Muscle of arm (tissue), 14 donors: Measurements from ENCODE around the gene ZMAT1. TPM values are rescaled to one million over a fixed set of nuclear protein-coding genes. Genes with fewer than 3 reads are reported as not detected.
"Not testable (repeated sequence)": the region's sequence is repeated elsewhere in the genome, so short reads cannot be mapped to it uniquely, and the experiment has no call there.

Source experiments
- DNase-seq: peaks from one replicate; pipeline ENCODE4 v3.0.0-alpha.2; 2013
- long read RNA-seq, 11 donors: transcript quantifications; one replicate each; lab custom pipeline, GENCODE V29; 2026
- polyA plus RNA-seq, 12 donors: library from polyadenylated mRNA; unstranded; fragments of 120-200 nt; gene quantifications; one replicate each; pipeline ENCODE4 v1.2.1, GENCODE V29; 2013; ENCODE audit not compliant: insufficient read length in 12 of 12

The ZMAT1 gene
- polyA plus RNA-seq: 10 to 100 TPM in 1 of 12 donors, 1 to 10 TPM in 10, not detected in 1; 2.7 to 10.3 (median 5.6) TPM
- long read RNA-seq, donor 1, full-length matches to known transcripts: 1 of 1 reads
- long read RNA-seq, donor 1, partial matches to known transcripts: 0 of 1 reads
- long read RNA-seq, donor 1, other reads (novel, unspliced or antisense): 0 of 1 reads
- long read RNA-seq, donor 2: 0 reads
- long read RNA-seq, donor 3, full-length matches to known transcripts: 3 of 3 reads
- long read RNA-seq, donor 3, partial matches to known transcripts: 0 of 3 reads
- long read RNA-seq, donor 3, other reads (novel, unspliced or antisense): 0 of 3 reads
- long read RNA-seq, donor 4, full-length matches to known transcripts: 1 of 1 reads
- long read RNA-seq, donor 4, partial matches to known transcripts: 0 of 1 reads
- long read RNA-seq, donor 4, other reads (novel, unspliced or antisense): 0 of 1 reads
- long read RNA-seq, donor 5, full-length matches to known transcripts: 1 of 1 reads
- long read RNA-seq, donor 5, partial matches to known transcripts: 0 of 1 reads
- long read RNA-seq, donor 5, other reads (novel, unspliced or antisense): 0 of 1 reads
- long read RNA-seq, donor 6: 0 reads
- long read RNA-seq, donor 7, full-length matches to known transcripts: 2 of 2 reads
- long read RNA-seq, donor 7, partial matches to known transcripts: 0 of 2 reads
- long read RNA-seq, donor 7, other reads (novel, unspliced or antisense): 0 of 2 reads
- long read RNA-seq, donor 8, full-length matches to known transcripts: 2 of 2 reads
- long read RNA-seq, donor 8, partial matches to known transcripts: 0 of 2 reads
- long read RNA-seq, donor 8, other reads (novel, unspliced or antisense): 0 of 2 reads
- long read RNA-seq, donor 9: 0 reads
- long read RNA-seq, donor 10, full-length matches to known transcripts: 2 of 2 reads
- long read RNA-seq, donor 10, partial matches to known transcripts: 0 of 2 reads
- long read RNA-seq, donor 10, other reads (novel, unspliced or antisense): 0 of 2 reads
- long read RNA-seq, donor 11, full-length matches to known transcripts: 2 of 2 reads
- long read RNA-seq, donor 11, partial matches to known transcripts: 0 of 2 reads
- long read RNA-seq, donor 11, other reads (novel, unspliced or antisense): 0 of 2 reads

DNA sequence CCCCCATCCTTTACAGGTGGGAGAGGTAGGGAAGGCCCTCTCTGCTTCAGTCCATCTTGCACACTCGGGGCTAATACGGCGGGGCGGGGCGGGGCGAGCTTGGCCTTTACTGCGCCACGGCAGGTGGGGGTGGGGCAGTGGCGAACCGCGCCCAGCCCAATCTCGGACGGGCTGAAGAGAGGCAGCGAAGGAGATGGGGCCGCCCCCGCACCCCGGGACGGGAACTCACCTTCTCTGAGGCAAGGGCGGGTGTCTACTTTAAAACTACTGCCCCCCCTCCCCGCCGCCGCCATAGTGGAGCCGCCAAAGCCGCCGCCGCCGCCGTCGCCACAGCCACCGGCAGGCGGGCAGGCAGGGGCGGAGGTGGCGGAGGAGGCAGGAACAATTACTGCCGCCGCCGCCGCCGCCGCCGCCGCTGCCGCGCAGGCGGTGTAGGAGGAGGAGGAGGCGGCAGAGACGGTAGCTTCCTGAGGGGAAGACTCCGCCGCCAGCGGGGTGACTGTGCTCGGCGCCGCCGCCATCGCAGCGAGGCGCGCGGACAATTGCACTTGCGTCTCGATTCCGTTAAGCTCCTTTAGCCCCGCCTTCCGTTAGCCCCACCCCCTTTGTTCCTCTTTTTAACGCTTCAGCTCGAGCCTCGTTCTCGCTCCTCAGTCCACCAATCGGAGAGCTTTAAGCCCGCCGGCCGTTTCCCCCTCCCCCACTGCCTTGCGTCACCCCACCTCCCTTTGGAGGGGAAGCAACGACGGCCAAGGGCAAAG is at the start of gene ZMAT1:
Gene ZMAT1, minus strand, starts transcription at position 540 of the 761 bp plus-strand sequence. Its CDS starts 19 bp downstream, at position 521.
- DNase-seq: peak; percentile 86

DNA sequence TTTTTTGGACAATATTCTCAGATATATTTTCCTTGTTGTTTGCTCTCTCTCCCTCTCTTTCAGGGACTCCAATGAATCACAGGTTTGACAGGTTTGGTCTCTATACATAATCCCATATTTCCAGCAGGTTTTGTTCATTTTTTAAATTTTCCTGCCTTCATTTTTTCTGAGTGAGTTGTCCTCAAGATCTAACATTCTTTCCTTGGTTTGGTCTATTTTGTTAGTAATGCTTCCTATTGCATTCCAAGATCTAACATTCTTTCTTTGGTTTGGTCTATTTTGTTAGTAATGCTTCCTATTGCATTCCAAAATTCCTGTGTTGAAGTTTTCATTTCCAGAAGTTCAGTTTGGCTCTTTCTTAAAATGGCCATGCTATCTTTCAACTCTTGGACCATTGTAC is 45.3 kb upstream of the ZMAT1 start:
- DNase-seq: no peak

DNA sequence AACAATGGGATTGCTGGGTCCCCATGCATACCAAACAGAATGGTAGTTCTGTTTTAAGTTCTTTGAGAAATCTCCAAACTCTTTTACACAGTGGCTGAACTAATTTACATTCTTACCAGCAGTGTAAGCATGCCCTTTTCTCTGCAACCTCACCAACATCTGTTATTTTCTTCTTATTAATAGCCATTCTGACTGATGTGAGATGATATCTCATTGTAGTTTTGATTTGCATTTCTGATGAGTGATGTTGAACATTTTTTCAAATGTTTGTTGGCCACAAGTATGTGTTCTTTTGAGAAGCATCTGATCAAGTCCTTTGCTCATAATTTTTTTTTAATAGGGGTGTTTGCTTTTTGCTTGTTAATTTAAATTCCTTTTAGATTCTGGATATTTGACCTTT is 41.2 kb upstream of the ZMAT1 start:
- no peak for DNase-seq

DNA sequence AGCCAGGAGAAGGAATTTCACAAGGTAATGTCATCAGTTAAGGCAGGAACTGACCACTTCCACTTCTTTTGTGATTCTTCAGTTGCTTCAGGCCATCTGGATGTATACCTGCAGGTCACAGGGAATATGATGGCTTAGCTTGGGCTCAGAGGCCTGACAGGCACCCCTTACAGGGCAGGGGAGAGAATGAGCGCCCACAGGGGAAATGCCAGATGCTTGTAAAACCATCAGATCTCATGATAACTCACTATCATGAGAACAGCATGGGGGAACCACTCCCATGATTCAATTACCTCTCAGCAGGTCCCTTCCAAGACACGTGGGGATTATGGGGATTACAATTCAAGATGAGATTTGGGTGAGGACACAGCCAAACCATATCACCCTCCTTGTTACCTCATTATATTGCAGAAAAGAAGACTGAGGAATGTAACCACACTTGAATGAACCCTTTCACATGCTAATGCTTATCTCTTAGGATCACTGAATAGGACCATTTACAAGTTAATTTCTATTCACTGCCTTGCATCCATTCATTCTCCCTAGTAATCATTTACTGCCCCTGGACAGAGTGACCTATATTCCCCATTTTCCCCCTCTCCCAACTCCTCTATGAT is 33.2 kb upstream of the ZMAT1 start:
- DNase-seq: not testable (repeated sequence)

- no peak for DNase-seq
Measured at GRCh38 chrX:101958139-101958538, 26.3 kb upstream of the ZMAT1 start.

- DNase-seq: no peak
Measured at GRCh38 chrX:101957174-101957573, 25.3 kb upstream of the ZMAT1 start.

GRCh38 chrX:101956556-101956955 is 24.7 kb upstream of the ZMAT1 start:
- no peak for DNase-seq

DNA sequence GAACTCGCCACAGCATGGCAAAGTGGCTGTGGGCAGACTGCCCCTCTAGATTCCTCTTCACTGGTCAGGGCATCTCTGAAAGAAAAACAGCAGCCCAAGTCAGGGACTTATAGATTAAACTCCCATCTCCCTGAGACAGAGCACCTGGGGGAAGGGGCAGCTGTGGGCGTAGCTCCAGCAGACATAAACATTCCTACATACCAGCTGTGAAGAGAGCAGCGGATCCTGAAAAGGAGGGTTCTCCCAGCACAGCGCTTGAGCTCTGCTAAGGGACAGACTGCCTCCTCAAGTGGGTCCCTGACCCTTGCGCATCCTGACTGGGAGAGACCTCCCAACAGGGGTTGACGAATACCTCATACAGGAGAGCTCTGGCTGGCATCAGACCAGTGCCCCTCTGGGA is 18.8 kb upstream of the ZMAT1 start:
- no peak for DNase-seq

DNA sequence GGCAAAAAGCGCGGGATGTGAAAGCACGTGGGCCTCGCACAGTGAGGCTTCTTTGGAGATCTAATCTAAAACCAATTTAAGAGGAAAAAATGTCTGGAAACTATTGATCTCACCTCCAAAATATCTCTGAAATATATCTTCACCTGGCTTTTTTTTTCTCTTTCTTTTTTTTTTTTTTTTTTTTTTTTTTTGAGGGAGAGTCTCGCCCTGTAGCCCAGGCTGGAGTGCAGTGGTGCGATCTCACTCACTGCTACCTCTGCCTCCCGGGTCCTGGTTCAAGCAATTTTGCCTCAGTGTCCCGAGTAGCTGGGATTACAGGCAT is 383 bp upstream of the ZMAT1 start:
- DNase-seq: no peak

DNA sequence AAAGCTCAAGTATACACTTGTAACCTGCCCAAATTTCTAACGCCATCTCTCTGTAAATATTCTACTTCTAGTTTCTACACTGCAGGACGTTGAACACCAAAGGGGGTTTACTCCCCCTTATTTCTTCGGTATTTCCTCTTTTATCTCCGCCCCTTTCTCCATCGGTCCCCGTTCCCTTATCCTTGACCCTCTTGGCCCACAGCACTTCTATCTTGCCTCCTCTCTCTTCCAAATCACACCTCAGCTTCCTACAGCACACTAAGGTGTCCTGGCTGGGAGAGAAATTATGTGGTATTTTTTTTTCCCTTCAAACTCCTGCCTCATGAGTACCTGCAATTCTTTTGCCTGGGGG is 715 bp downstream of the ZMAT1 start:
- DNase-seq: peak; percentile 6

DNA sequence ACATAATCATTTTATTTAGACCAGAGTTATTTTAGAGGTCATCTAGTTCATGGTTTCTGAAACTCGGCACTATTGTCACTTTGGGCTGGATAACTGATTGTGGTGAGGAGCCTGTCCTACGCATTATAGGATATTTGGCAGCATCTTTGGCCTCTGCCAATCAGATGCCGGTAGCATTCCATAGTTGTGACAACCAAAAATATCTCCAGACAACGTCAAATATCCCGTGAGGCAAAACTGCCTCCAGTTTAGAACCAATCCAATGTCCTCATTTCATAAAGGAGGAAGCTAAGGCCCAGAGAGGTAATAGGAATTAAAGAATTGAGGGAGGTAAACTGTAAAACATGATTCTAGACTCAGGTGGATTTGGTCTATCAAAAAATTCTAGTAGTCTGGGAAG is 6.1 kb downstream of the ZMAT1 start:
- no peak for DNase-seq

GRCh38 chrX:101918751-101919150 is 13.1 kb downstream of the ZMAT1 start:
- DNase-seq: no peak

- DNase-seq: no peak
Measured at GRCh38 chrX:101906136-101906796, 25.6 kb downstream of the ZMAT1 start.

DNA sequence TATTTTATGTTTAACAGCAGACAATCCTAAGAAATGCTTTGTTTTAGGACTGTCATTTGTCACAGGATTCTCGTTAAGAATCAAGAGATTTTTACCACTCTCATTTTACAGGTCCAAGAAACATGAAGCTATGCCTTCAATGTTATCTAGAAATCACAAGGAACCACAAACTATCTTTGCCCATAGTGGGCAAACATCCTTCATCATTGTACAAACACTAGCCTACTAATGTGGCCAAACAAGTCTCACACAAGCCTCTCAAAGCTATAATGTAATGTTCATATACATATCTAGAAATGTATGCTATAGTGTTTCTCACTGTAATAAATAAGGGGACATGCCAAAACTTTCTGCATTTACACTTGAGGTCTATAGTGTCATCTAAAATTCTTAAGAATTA is 26.8 kb downstream of the ZMAT1 start:
- DNase-seq: no peak

Other genes starting within 250 kb of the ZMAT1 start
- gene TCEAL2, start 193.7 kb upstream of the ZMAT1 start, polyA plus RNA-seq: 1 to 10 TPM in 4 of 12 donors, under 1 TPM in 6, not detected in 2; 0.46 to 2.7 (median 0.74) TPM
- gene TCEAL6, start 210.5 kb upstream of the ZMAT1 start, polyA plus RNA-seq: under 1 TPM in 1 of 12 donors, not detected in 11; 0.30 TPM
- under 1 TPM in 4 of 12 donors, not detected in 8; 0.36 to 0.98 (median 0.51) TPM for gene BEX5, start 223.9 kb upstream of the ZMAT1 start, polyA plus RNA-seq